Stimulated activated CD4-positive, alpha-beta T cell treated with anti-CD3 and anti-CD28 coated beads, Interleukin-1b, Interleukin-23, amount 100 ng/mL, for 4 hours (primary cell): ENCODE results near the gene NAP1L1.
A peak's percentile ranks its signal among the peaks of the same experiment; 100 is the strongest.

ENCODE experiments used
- DNase-seq, 2 donors: peaks; one replicate each; pipeline ENCODE4 v3.0.0-alpha.2; 2020; ENCODE audit warnings: low read depth in 2 of 2

The NAP1L1 gene

DNA sequence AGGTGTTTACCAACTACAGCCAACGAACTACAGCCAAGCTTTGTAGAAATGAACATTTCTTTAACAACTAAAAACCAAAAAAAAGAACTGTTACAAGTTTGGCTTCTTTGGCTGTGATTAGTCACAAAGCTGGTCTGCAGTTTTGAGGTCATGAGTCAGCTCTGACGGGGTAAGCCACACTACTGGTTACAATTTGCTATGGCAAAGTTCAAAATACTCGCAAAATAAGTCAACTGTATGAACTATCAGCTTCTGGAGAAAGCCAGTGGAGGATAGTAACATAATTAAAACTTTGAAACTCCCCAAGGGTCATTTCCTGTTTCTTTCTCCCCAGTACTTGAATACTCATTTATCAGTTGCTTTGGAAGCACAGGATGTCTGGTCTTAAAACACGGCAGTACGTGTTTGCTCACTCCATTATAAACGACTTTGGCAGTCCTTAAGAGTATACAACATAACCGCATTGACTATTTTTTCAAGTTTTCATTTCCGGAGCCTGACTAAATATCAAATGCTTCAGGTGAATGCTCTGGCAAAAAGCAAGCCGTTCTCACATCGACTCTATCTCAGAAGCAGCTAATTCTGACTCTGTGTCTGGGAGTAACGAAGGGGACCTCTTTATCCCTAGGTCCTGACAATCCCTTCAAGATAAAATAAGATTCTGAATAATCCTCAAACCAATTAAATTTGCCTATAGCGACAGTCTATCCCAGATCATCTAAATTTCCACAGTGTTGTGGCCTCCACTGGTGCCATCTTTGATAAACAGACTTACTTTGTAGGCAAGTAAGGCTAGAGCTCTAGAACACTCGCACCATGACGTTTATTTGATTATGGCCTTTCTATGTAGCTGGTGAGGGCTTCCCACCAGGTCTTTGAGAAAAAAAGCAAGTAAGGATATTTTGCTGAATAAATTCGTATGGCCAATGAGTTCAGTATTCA lies 63.5 kb downstream of the NAP1L1 start:
- peak; percentile 17 to 41 for DNase-seq

DNA sequence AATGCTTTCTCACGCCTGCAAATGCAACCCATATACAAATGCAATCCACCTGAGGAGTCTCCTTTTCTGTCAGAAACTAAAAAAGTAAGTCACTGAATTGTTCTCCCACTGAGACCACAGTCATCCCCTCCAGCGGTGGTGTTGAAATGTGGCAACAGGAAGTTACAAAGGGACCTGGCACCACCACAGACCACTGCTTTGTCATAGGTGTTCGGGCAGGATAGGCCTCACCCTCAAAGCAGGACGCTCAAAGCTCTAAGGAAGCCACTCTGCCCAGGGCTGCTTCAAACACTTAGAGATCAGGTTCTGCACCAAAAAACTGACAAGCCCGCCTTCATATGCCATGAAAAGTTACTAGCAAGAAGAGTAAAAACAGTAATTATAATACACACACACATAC lies 64.2 kb downstream of the NAP1L1 start:
- peak; percentile 27 to 28 for DNase-seq

DNA sequence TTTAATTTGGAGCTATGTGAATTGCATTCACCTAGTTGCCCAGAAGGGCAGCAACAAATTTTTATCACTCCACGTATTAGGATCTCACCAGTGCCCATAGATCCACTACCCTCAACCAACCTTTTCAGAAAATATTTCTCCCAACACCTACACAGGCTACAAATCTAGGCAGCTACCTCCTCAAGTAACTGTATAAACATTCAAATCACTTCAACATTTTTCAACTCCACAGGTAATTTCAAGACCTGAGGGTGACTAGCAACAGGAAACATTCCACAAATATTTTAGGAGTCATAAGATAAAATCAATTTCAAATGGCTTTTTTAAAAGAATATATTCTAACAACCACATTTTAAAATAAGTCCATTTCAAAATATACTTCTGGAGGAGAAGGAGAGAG lies 65.8 kb downstream of the NAP1L1 start:
- DNase-seq, result no peak

GRCh38 chr12:76018111-76018510 lies 66.4 kb downstream of the NAP1L1 start:
- DNase-seq, result no peak

GRCh38 chr12:76014007-76014406 lies 70.5 kb downstream of the NAP1L1 start:
- DNase-seq, result no peak

DNA sequence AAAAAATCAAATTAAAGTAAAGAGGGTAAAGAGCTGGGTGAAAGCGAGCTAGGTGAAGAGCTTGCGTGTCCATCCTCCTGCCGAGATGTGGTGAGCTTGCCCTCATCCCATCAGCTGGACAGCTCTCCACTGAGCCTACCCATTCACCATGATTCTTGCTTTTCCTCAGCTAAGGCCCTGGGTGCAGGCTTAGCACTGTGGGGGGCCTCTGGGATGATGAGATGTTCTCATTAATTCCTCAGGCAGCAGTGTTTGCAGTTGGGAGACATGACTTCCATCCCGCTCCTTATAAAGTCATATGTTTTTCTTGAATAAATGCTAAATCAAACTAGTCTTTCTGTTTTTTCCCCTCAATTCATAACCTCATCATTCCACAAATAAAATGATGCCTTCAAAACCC lies 70.9 kb downstream of the NAP1L1 start:
- DNase-seq, result no peak

- DNase-seq, result no peak
Observed at GRCh38 chr12:76012644-76013043, 71.8 kb downstream of the NAP1L1 start.

DNA sequence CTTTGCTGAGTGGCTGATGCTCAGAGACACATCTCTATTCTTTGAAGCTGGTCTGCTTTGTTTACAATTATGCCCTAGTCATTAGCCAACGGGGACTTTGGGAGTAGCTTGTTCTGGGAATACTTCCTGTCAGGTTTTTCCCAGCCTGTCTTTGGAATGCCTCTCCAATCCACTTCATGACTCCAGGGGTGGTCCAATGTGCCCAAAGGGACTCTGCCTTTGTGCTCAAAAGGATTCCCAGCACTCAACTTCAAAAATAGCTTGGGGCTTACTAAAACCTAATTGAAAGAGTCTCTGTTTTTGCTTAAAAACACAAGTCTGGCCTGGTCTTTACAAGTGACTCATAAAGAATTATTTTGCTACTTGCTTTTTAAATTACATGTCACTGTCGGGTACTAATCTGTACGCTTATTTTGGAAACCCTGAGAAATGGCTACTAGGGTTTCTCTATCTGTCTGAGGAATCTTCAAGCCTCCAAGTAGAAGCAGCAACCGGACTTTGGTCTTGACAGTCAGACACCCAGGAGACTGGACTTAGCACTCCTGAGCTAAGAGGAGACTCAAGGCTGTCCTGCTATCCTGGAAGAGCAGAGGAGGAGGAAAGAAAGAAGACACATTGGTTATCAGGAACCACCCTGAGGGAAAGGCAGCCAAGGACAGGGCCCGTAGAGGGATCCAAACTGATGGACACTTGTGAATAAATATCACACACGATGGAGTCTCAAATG lies 73.6 kb downstream of the NAP1L1 start:
- DNase-seq, result no peak

DNA sequence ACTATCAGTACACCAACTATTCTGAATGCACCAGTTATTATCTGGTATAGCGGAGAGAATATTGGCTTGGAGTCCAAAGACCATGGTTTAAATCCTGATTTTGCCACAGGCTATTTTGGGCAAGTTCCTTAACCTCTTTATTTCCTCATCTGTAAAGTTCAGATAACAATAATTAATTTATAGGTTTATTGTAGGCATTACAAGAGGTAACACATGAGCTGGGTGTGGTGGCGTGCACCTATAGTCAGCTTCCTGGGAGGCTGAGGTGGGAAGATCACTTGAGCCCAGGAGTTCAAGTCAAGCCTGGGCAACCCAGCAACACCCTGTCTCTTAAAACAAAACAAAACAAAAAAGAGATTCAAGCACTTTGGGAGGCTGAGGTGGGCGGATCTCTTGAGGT lies 76.1 kb downstream of the NAP1L1 start:
- DNase-seq, result no peak

DNA sequence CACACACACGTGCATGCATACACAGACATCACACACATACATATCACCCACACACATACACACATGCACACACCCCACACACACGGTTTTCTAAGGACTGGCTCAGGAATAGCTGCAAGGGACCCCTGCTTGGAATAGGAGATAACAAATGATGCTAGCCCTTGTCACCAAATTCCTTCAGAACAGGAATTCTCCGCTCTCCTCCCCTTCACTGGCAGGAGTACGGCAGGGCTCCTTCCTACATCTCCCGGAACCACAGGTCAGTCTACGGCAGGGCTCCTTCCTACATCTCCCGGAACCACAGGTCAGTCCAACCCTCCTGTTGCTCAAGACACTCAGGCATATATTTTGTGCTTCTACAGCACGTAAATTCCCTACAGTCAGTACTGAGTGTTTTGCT lies 76.8 kb downstream of the NAP1L1 start:
- DNase-seq, result no peak

- DNase-seq, result no peak
Observed at GRCh38 chr12:76006028-76006925, 78.2 kb downstream of the NAP1L1 start.

DNA sequence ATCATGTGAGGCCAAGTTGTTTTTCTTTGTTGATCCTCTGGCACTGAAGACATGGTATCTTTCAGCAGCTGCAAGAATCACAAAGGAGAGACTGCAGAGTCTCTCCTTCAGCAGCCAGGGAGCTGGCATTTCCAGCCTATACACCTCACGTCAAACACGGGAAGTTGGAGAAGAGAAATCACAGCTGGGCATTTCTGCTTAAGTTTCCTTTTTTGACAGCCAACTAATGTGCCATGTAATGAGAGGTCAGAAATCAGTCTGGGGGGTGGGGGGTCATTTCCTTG lies 81.2 kb downstream of the NAP1L1 start:
- no peak for DNase-seq

- DNase-seq, result no peak
Observed at GRCh38 chr12:76002598-76003354, 81.7 kb downstream of the NAP1L1 start.

DNA sequence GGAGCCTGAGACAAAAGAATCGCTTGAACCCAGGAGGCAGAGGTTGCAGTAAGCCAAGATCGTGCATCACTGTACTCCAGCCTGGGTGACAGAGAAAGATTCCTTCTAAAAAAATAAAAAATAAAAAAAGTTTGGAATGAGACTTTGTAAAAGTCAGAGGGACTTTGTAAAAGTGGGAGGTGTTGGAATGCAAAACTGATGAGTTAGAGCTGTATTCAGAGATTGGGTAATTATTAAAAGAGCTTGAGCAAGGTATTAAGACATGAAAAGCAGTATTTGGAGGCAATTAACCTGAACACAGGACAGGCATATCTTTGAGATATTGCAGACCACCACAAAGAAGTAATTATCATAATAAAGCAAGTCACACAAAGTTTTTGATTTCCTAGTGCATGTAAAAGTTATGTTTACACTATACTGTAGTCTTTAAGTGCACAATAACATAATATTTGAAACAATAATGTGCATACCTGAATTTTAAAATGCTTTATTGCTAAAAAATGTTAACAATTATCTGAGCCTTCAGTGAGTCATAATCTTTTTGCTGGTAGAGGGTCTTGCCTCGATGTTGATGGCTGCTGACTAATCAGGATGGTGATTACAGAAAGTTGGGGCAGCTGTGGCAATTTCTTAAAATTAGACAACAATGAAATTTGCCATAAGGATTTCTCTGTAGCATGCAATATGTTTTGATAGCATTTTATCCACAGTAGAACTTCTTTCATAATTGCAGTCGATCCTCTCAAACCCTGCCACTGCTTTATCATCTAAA lies 86.0 kb downstream of the NAP1L1 start:
- DNase-seq, result no peak

DNA sequence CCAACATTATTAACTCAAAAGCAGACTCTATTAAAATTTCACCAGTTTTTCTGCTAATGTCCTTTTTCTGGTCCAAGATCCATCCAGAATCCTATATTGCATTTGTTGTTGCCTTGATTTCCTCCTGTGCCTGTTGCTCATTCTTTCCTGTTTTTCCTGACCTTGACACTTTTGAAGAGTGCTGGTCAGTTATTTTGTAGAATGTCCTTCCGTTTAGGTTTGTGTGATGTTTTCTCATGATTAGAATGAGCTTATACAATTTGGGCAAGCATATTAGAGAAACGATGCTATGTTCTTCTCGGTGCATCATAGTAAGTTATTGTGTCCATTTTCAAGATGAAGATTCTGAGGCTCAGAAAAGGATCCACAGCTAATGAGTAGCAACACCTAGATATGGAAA lies 86.8 kb downstream of the NAP1L1 start:
- DNase-seq, result no peak

DNA sequence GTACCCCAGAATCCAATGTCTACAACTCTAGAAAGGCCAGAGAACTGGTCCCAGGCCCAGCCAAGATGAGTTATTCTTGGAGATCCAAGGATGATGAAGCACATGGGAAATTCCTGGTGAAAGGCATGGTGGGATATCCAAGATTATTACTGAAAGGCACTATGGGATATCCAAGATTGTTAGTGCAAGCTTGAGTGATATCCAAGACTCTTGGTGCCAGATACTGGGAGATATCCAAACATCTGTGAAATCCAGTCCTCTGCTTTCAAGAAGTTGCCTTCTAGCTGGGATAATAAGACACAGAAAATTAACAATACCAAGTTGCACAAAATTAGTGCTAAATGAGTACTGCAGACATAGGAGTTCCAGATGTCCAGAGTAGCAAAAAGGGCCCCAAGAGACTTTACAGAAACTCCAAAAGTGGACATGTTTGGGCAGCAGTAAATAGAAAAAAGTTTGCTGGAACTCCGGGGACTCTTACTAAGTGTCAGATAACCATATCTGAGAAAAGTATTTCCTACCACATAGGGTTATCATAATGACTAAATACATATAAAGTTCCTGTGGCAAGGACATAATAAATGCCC lies 87.5 kb downstream of the NAP1L1 start:
- no peak for DNase-seq

DNA sequence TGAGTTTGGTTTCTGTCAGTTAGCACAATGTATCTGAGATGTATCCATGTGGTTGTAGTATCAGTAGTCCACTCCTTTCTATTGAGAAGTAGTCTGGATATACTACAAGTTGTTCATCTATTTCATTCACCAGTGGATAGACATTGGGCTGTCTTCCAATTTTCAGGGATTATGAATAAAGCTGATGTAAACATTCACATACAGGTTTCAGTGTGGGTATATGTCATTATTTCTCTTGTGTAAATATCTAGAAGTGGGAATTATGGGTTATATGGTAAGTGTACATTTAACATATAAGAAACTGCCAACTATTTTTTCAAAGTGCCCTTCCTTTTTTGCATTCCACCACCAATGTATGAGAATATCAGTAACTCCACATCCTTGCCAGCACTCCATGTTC lies 88.8 kb downstream of the NAP1L1 start:
- no peak for DNase-seq

GRCh38 chr12:75994069-75994740 lies 90.3 kb downstream of the NAP1L1 start:
- DNase-seq, result no peak

- DNase-seq, result no peak
Observed at GRCh38 chr12:75991753-75992152, 92.7 kb downstream of the NAP1L1 start.
